ENCODE measurements around the gene PNMA5.
"Not testable (repeated sequence)": the region's sequence is repeated elsewhere in the genome, so short reads cannot be mapped to it uniquely, and the experiment has no call there.

Gene PNMA5

GRCh38 chrX:152993933-152994332, at the start of gene PNMA5:
PNMA5 (minus strand) TSS chrX:152994116; CDS start chrX:152991598, 2,518 bp downstream.
- H3K9me3 ChIP-seq (replicated peaks in 1 of 11): peaks cover 0 to 17% (median 5%) of the 10 kb centered on the region in 11 experiments; a peak in 5 of 22 replicates
- H3K4me2 ChIP-seq: no peak within 1 kb of the TSS
- H4K20me1 ChIP-seq: peaks cover 0 to 7% (median 0%) of the 10 kb centered on the region in 11 experiments; a peak in 3 of 22 replicates
- no peak within 1 kb of the TSS for H3K4me3 ChIP-seq
- TF ChIP-seq Cebpa-rat (IDR thresholded peaks at IDR 0.05): no peak
- peaks cover 0 to 34% (median 15%) of the 10 kb centered on the region in 10 experiments; a peak in 17 of 20 replicates for H3K4me1 ChIP-seq
- no peak within 1 kb of the TSS for H3K27ac ChIP-seq
- no peak within 1 kb of the TSS for H3K9ac ChIP-seq
- no peaks in the 10 kb centered on the region for H3K36me3 ChIP-seq
- H3K27me3 ChIP-seq: peaks cover 51 to 77% (median 69%) of the 10 kb centered on the region in 11 experiments

DNA sequence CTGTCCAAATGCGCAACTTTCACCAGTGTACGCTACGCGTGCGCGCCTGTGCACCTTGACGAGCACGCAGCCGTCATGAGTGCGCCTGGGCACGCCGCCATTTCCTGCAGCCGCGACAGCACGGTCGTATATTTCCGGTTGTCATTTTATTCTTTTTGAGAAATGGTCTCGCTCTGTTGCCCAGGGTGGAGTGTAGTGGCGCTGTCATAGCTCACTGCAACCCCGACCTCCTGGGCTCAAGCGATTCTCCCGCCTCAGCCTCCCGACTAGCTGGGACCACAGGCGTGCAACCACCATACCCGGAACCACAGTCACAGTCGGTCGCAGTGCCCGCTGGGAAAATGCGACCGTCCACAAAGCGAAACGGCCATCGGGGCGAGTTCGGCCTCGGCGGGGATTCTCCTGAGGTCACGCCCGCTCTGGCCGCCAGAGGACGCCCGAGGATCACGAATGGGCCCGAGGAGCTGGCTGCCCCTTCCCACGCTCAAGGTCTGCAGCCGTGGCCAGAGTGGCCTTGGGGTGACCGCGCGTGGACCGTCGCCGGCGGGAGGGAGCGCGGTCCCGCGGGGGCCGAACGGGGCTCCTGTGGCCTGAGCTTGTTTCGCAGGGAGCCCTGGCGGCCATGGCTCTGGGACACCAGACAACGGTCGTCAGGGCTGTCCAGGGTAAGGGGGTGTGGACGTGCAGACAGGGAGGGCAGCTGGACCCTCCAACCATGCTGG, 38.6 kb upstream of the PNMA5 start:
- peaks cover 8 to 66% (median 36%) of the 10 kb centered on the region in 11 experiments; a peak in 20 of 22 replicates for H3K27me3 ChIP-seq
- H3K27ac ChIP-seq: peak overlapping the region; percentile 35 to 78 (median 70); a peak in 21 of 22 replicates
- peak overlapping the region; percentile 64 to 83 (median 78) for H3K4me2 ChIP-seq
- no peak for TF ChIP-seq Cebpa-rat (IDR thresholded peaks at IDR 0.05)
- peaks cover 28 to 64% (median 48%) of the 10 kb centered on the region in 11 experiments for H3K9me3 ChIP-seq (replicated peaks in 1 of 11)
- peak overlapping the region; percentile 46 to 70 (median 58) for H3K4me3 ChIP-seq
- peaks cover 0 to 21% (median 6%) of the 10 kb centered on the region in 10 experiments; a peak in 6 of 20 replicates for H3K4me1 ChIP-seq
- no peaks in the 10 kb centered on the region for H4K20me1 ChIP-seq
- H3K9ac ChIP-seq: peak overlapping the region; percentile 54 to 78 (median 68); a peak in 20 of 22 replicates
- no peaks in the 10 kb centered on the region for H3K36me3 ChIP-seq

DNA sequence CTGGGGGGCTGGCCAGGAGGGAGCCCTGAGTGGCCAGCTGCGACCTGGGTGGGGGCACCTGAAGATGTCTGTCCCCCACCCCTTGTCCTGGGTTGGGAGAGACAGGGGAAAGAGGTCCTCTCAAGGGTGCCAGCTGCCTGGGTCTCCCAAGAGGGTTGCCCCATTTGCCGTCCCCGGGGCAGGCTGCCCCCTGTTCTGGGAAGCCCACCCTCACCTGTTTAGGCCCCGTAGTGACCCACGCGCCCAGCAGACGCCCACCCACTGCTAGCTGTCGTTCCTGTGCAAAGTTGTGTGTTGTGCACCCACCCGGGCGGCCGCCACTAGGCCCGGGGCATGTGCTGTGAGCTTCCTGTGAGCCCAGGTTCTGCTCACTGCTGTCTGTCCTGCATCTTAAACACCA, 36.9 kb upstream of the PNMA5 start:
- Histone ChIP-seq H3K9me3 (replicated peaks in 1 of 11) (peaks cover 19 to 52% (median 34%) of the 10 kb centered on the region in 11 experiments), H3K9ac (no peak overlapping the region), H3K4me3 (no peak overlapping the region), H3K4me1 (peaks cover 0 to 21% (median 6%) of the 10 kb centered on the region in 10 experiments; a peak in 6 of 20 replicates), H3K27me3 (peaks cover 3 to 56% (median 22%) of the 10 kb centered on the region in 11 experiments; a peak in 17 of 22 replicates), H4K20me1 (no peaks in the 10 kb centered on the region), H3K27ac (peak overlapping the region in 2 of 11 experiments; percentile 2 to 70; a peak in 1 of 22 replicates), H3K4me2 (no peak overlapping the region), H3K36me3 (no peaks in the 10 kb centered on the region)
- no peak for TF ChIP-seq Cebpa-rat (IDR thresholded peaks at IDR 0.05)

DNA sequence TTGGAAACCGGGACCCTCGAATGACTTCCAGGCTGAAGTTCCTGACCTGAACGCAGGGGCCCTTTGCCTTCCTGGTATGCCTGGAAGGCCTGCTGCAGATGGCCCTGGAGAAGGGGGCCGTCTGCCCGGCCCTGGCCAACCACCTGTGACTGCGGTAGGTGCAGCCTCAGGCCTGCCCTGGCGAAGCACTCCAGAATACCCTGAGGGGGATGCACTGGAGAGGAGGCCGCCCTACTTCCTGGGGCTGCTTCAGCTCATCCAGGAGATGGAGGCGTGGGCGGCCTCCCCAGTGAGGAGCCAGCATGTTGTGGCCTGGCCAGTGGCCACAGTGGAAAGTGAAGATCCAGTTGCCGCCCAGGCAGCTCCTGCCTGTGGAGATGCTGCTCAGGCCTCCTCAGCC, 36.0 kb upstream of the PNMA5 start:
- Histone ChIP-seq H3K4me1 (peaks cover 0 to 21% (median 6%) of the 10 kb centered on the region in 10 experiments; a peak in 6 of 20 replicates), H3K27ac (no peak overlapping the region), H3K9me3 (replicated peaks in 1 of 11) (peaks cover 10 to 49% (median 24%) of the 10 kb centered on the region in 11 experiments), H3K36me3 (no peaks in the 10 kb centered on the region), H3K27me3 (peaks cover 3 to 56% (median 21%) of the 10 kb centered on the region in 11 experiments; a peak in 19 of 22 replicates), H3K4me2 (no peak overlapping the region), H3K4me3 (no peak overlapping the region), H3K9ac (no peak overlapping the region), H4K20me1 (no peaks in the 10 kb centered on the region)
- TF ChIP-seq Cebpa-rat (IDR thresholded peaks at IDR 0.05): no peak

DNA sequence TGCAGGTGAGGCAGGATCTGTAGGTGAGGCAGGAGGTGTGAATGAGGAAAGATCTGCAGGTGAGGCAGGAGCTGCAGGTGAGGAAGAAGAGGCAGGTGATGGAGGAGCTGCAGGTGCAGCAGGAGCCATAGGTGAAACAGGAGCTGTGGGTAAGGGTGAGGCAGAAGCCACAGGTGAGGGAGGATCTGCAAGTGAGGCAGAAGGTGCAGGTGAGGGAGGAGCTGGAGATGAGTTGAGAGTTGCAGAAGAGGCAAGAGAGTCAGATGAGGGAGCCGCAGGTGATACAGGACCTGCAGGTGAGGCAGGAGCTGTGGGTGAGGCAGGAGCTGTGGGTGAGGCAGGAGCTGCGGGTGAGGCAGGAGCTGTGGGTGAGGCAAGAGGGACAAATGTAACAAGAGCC, 35.2 kb upstream of the PNMA5 start:
- Histone ChIP-seq H3K4me2 (no peak overlapping the region), H4K20me1 (no peaks in the 10 kb centered on the region), H3K4me1 (peaks cover 0 to 21% (median 6%) of the 10 kb centered on the region in 10 experiments; a peak in 6 of 20 replicates), H3K36me3 (no peaks in the 10 kb centered on the region), H3K9me3 (replicated peaks in 1 of 11) (peaks cover 3 to 44% (median 17%) of the 10 kb centered on the region in 11 experiments; a peak in 21 of 22 replicates), H3K4me3 (no peak overlapping the region), H3K9ac (no peak overlapping the region), H3K27me3 (peaks cover 4 to 61% (median 19%) of the 10 kb centered on the region in 11 experiments; a peak in 20 of 22 replicates), H3K27ac (no peak overlapping the region)
- no peak for TF ChIP-seq Cebpa-rat (IDR thresholded peaks at IDR 0.05)

- Histone ChIP-seq H3K4me1 (peaks cover 0 to 21% (median 6%) of the 10 kb centered on the region in 10 experiments; a peak in 6 of 20 replicates), H3K27me3 (peaks cover 9 to 62% (median 20%) of the 10 kb centered on the region in 11 experiments; a peak in 21 of 22 replicates), H3K9me3 (replicated peaks in 1 of 11) (peaks cover 0 to 37% (median 14%) of the 10 kb centered on the region in 11 experiments; a peak in 15 of 22 replicates)
- not testable (repeated sequence) for H3K4me3 ChIP-seq, H3K27ac ChIP-seq, H3K36me3 ChIP-seq, H4K20me1 ChIP-seq, H3K4me2 ChIP-seq, H3K9ac ChIP-seq
Observed at GRCh38 chrX:153028487-153028886, 34.6 kb upstream of the PNMA5 start.

- Histone ChIP-seq H3K9me3 (replicated peaks in 1 of 11) (peaks cover 0 to 19% (median 6%) of the 10 kb centered on the region in 11 experiments; a peak in 13 of 22 replicates), H3K27me3 (peaks cover 19 to 69% (median 33%) of the 10 kb centered on the region in 11 experiments)
- H3K4me2 ChIP-seq, H3K36me3 ChIP-seq, H3K4me3 ChIP-seq, H4K20me1 ChIP-seq, H3K27ac ChIP-seq, H3K4me1 ChIP-seq, H3K9ac ChIP-seq: not testable (repeated sequence)
Observed at GRCh38 chrX:153026501-153026900, 32.6 kb upstream of the PNMA5 start.

DNA sequence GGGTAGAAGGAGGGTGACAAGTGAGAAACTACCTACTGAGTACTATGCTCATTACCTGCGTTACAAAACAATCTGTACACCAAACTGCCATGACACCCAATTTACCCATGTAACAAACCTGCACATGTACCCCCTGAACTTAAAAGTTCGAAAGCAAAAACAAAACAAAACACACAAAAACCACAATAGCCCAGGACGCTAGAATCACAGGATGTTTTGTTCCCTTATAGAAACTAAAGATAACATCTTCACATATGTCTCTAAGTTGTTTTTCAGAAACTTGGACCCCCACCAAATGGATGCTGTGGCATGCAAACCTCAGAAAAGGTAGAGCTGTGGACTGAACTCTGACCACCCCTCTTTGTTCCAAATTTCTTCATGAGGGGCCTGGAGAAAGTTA, 25.2 kb upstream of the PNMA5 start:
- peaks cover 52 to 74% (median 67%) of the 10 kb centered on the region in 11 experiments for H3K27me3 ChIP-seq
- no peak overlapping the region for H3K4me3 ChIP-seq
- H3K4me1 ChIP-seq: no peaks in the 10 kb centered on the region
- H3K9me3 ChIP-seq (replicated peaks in 1 of 11): peaks cover 0 to 14% (median 6%) of the 10 kb centered on the region in 11 experiments; a peak in 11 of 22 replicates
- no peak overlapping the region for H3K4me2 ChIP-seq
- H4K20me1 ChIP-seq: peaks cover 0 to 5% (median 0%) of the 10 kb centered on the region in 11 experiments; a peak in 2 of 22 replicates
- no peak overlapping the region for H3K27ac ChIP-seq
- TF ChIP-seq Cebpa-rat (IDR thresholded peaks at IDR 0.05): no peak
- no peak overlapping the region for H3K9ac ChIP-seq
- no peaks in the 10 kb centered on the region for H3K36me3 ChIP-seq

DNA sequence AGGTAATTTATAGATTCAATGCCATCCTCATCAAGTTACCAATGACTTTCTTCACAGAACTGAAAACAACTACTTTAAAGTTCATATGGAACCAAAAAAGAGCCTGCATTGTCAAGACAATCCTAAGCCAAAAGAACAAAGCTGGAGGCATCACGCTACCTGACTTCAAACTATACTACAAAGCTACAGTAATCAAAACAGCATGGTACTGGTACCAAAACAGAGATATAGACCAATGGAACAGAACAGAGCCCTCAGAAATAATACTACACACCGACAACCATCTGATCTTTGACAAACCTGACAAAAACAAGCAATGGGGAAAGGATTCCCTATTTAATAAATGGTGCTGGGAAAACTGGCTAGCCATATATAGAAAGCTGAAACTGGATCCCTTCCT, 23.3 kb upstream of the PNMA5 start:
- H3K4me2 ChIP-seq, H4K20me1 ChIP-seq, H3K4me1 ChIP-seq, H3K4me3 ChIP-seq, H3K36me3 ChIP-seq, H3K27ac ChIP-seq, H3K9ac ChIP-seq: not testable (repeated sequence)
- H3K27me3 ChIP-seq: peaks cover 55 to 76% (median 73%) of the 10 kb centered on the region in 11 experiments
- peaks cover under 1 to 14% (median 8%) of the 10 kb centered on the region in 11 experiments; a peak in 14 of 22 replicates for H3K9me3 ChIP-seq (replicated peaks in 1 of 11)

Measured in BLaER1 treated with 17β-estradiol and CSF1 and Interleukin-3, amounts not matched to agents 10 nM and 100 nM (cell line).